ENCODE measurements around the gene MERTK.

The MERTK gene

DNA sequence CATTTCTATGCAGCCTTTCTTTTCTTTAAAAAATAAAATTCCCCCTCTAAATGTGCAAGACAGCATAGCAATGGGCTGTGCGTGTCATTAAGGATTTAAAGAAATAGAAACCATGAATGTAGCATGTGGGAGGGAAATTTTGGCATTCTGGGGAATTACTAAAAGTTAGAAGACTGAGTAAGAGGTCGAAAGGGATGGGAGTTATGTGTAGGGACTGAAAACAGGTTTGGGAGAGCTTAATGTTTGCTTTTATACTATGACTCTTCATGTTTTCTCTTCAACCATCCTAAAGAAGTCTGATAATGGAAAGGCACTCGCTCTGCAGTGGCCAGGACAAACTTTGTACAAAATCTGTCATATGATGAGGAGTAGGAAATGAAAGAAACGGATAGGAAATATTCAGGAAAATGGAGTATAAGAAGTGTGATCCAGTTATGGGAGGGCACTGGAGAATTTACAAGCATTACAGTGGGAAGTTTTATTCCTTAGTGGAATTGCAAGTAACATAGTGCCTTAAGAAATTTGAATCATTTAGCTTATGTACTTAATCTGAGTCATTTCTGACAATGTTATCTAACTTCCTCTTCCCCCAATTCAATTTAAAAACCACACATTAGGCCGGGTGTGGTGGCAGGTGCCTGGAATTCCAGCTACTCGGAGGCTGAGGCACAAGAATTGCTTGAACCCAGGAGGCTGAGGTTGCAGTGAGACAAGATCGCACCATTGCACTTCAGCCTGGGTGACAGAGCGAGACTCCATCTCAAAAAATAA lies 177.3 kb downstream of the MERTK start:
- no peaks in the 10 kb centered on the region for H4K20me1 ChIP-seq (ENCODE audit: control insufficient read depth, insufficient read depth, low read depth, low read length)
- TF ChIP-seq, protein P1, sequence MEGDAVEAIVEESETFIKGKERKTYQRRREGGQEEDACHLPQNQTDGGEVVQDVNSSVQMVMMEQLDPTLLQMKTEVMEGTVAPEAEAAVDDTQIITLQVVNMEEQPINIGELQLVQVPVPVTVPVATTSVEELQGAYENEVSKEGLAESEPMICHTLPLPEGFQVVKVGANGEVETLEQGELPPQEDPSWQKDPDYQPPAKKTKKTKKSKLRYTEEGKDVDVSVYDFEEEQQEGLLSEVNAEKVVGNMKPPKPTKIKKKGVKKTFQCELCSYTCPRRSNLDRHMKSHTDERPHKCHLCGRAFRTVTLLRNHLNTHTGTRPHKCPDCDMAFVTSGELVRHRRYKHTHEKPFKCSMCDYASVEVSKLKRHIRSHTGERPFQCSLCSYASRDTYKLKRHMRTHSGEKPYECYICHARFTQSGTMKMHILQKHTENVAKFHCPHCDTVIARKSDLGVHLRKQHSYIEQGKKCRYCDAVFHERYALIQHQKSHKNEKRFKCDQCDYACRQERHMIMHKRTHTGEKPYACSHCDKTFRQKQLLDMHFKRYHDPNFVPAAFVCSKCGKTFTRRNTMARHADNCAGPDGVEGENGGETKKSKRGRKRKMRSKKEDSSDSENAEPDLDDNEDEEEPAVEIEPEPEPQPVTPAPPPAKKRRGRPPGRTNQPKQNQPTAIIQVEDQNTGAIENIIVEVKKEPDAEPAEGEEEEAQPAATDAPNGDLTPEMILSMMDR (IDR thresholded peaks at IDR 0.05; ENCODE audit: low read depth, low read length, poor library complexity, severe bottlenecking): no peak
- TF ChIP-seq EZH2phosphoT487 (IDR thresholded peaks at IDR 0.05; ENCODE audit: borderline replicate concordance, low read length): no peak
- no peaks in the 10 kb centered on the region for H3K9me3 ChIP-seq (ENCODE audit: control insufficient read depth, insufficient read depth, low read length)
- H3K9me2 ChIP-seq (replicated peaks; ENCODE audit: control insufficient read depth, low read length): no peaks in the 10 kb centered on the region
- 0 out of 2 replicates have a peak, but pooled peaks cover 4% of the 10 kb centered on the region for H3K4me1 ChIP-seq (ENCODE audit: control insufficient read depth, low read length)
- no peak overlapping the region for H3K27ac ChIP-seq (ENCODE audit: low read depth, low read length)
- no peak overlapping the region for H3K4me3 ChIP-seq (ENCODE audit: low read length)
- H3F3A ChIP-seq (ENCODE audit: control insufficient read depth, insufficient read depth): no peaks in the 10 kb centered on the region
- H3K4me2 ChIP-seq (ENCODE audit: low read length): no peak overlapping the region
- peaks cover 21% of the 10 kb centered on the region for H3K36me3 ChIP-seq (ENCODE audit: control insufficient read depth, low read length)
- H3K79me2 ChIP-seq (ENCODE audit: control insufficient read depth, low read length): no peaks in the 10 kb centered on the region
- H3K27me3 ChIP-seq (ENCODE audit: control insufficient read depth, low read length): no peaks in the 10 kb centered on the region

DNA sequence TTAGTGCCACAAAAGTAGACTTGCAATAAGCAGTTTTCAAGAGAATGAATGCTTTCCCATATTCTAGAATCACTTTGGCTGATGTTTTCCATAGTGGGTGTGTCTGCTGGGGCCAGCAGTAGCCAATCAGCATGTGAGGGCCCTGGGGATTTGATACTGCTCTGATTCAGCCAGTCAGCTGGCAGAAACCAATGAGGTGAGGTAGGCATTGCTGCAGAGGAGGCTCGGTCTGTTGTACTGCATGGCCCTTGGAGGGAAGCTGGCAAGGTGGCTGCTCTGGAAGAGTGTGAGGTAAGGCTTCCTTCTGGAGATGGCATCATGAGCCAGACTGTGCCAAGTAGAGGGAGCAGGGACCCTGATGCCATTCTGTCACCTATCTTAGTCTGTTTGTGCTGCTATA lies 179.4 kb downstream of the MERTK start:
- no peaks in the 10 kb centered on the region for H3K9me2 ChIP-seq (replicated peaks; ENCODE audit: control insufficient read depth, low read length)
- H3K4me2 ChIP-seq (ENCODE audit: low read length): no peak overlapping the region
- peaks cover 35% of the 10 kb centered on the region for H3K36me3 ChIP-seq (ENCODE audit: control insufficient read depth, low read length)
- no peak overlapping the region for H3K27ac ChIP-seq (ENCODE audit: low read depth, low read length)
- H4K20me1 ChIP-seq (ENCODE audit: control insufficient read depth, insufficient read depth, low read depth, low read length): no peaks in the 10 kb centered on the region
- H3K27me3 ChIP-seq (ENCODE audit: control insufficient read depth, low read length): no peaks in the 10 kb centered on the region
- 0 out of 2 replicates have a peak, but pooled peaks cover 4% of the 10 kb centered on the region for H3K4me1 ChIP-seq (ENCODE audit: control insufficient read depth, low read length)
- no peak for TF ChIP-seq EZH2phosphoT487 (IDR thresholded peaks at IDR 0.05; ENCODE audit: borderline replicate concordance, low read length)
- TF ChIP-seq, protein P1 (IDR thresholded peaks at IDR 0.05; ENCODE audit: low read depth, low read length, poor library complexity, severe bottlenecking): no peak
- H3K9me3 ChIP-seq (ENCODE audit: control insufficient read depth, insufficient read depth, low read length): no peaks in the 10 kb centered on the region
- no peak overlapping the region for H3K4me3 ChIP-seq (ENCODE audit: low read length)
- H3F3A ChIP-seq (ENCODE audit: control insufficient read depth, insufficient read depth): no peaks in the 10 kb centered on the region
- H3K79me2 ChIP-seq (ENCODE audit: control insufficient read depth, low read length): no peaks in the 10 kb centered on the region

Data from DOHH2 (cell line).